Measurements from ENCODE around the gene GHRL.
"Not testable (repeated sequence)": the region's sequence is repeated elsewhere in the genome, so short reads cannot be mapped to it uniquely, and the experiment has no call there.

GHRL gene

GRCh38 chr3:10272476-10272875, 20.3 kb downstream of the GHRL start:
- not testable (repeated sequence) for DNase-seq

GRCh38 chr3:10269443-10269842, 23.3 kb downstream of the GHRL start:
- no peak for DNase-seq

- DNase-seq, result no peak
Measured at GRCh38 chr3:10268930-10269329, 23.8 kb downstream of the GHRL start.

GRCh38 chr3:10268116-10268515, 24.6 kb downstream of the GHRL start:
- DNase-seq, result no peak

GRCh38 chr3:10266936-10267335, 25.8 kb downstream of the GHRL start:
- DNase-seq, result not testable (repeated sequence)

- no peak for DNase-seq
Measured at GRCh38 chr3:10265833-10266232, 26.9 kb downstream of the GHRL start.

GRCh38 chr3:10263646-10264363, 28.9 kb downstream of the GHRL start:
- peak; percentile 69 to 72 for DNase-seq

GRCh38 chr3:10262027-10262426, 30.7 kb downstream of the GHRL start:
- no peak for DNase-seq

GRCh38 chr3:10260211-10260701, 32.5 kb downstream of the GHRL start:
- DNase-seq, result no peak

GRCh38 chr3:10259798-10260197, 32.9 kb downstream of the GHRL start:
- no peak for DNase-seq

- DNase-seq, result no peak
Measured at GRCh38 chr3:10259036-10259435, 33.7 kb downstream of the GHRL start.

- DNase-seq, result no peak
Measured at GRCh38 chr3:10255835-10256234, 36.9 kb downstream of the GHRL start.

- DNase-seq, result no peak
Measured at GRCh38 chr3:10253731-10254130, 39.0 kb downstream of the GHRL start.

- no peak for DNase-seq
Measured at GRCh38 chr3:10251006-10251405, 41.7 kb downstream of the GHRL start.

- DNase-seq, result peak; percentile 17 to 18
Measured at GRCh38 chr3:10249833-10250232, 42.9 kb downstream of the GHRL start.

- DNase-seq, result peak; percentile 54 to 69
Measured at GRCh38 chr3:10248984-10249748, 43.6 kb downstream of the GHRL start.

GRCh38 chr3:10248184-10248983, 44.4 kb downstream of the GHRL start, which contains the start of gene TATDN2:
TSS of gene TATDN2 (plus strand) at chr3:10248459. CDS start at chr3:10249201, 742 bp downstream.
- DNase-seq, result peak; percentile 91 to 93

GRCh38 chr3:10247679-10248183, 45.0 kb downstream of the GHRL start:
- DNase-seq, result no peak

GRCh38 chr3:10245081-10245712, 47.5 kb downstream of the GHRL start:
- no peak for DNase-seq

- no peak for DNase-seq
Measured at GRCh38 chr3:10244009-10244408, 48.7 kb downstream of the GHRL start.

- DNase-seq, result peak; percentile 78 to 80
Measured at GRCh38 chr3:10242182-10243065, 50.3 kb downstream of the GHRL start.
